Panc1 (cell line): Measurements from ENCODE around the gene COL26A1. TPM values are rescaled to one million over a fixed set of nuclear protein-coding genes. Genes with fewer than 3 reads are reported as not detected.

Experiments
- ATAC-seq: fragments of 200-7000 bp; cut with Tn5 transposase; 2 replicates; pipeline ENCODE4 v1.9.1; 2020; ENCODE audit warnings: mild to moderate bottlenecking, moderate library complexity
- BruUV-seq: library from RNA; stranded (reverse); fragments of 400-500 nt; replicated peaks from 2 replicates; lab custom pipeline; 2021; lab: Mats Ljungman, UMichigan
- CTCF ChIA-PET: fragments of 300-600 bp; sonication (Branson Sonifier 250); formaldehyde crosslinking; loops from one replicate; lab custom pipeline; 2022; ENCODE audit warnings: antibody characterized with exemption; lab: Charles Lee
- POLR2A ChIA-PET: fragments of 300-600 bp; sonication (Branson Sonifier 250); formaldehyde crosslinking; loops from one replicate; lab custom pipeline; 2022; ENCODE audit warnings: antibody characterized with exemption; lab: Charles Lee
- DNase-seq: peaks from one replicate; pipeline ENCODE4 v3.0.0-alpha.2; 2010; ENCODE audit warnings: low read depth, low spot score
- H3K27ac ChIP-seq: 2 replicates; pipeline ENCODE4 v1.5.1; 2011; ENCODE audit warnings: mild to moderate bottlenecking, low read length, inconsistent platforms
- H3K27me3 ChIP-seq: fragments of 200-500 bp; sonication (Bioruptor generic); 2 replicates; pipeline ENCODE4 v1.6.0; 2014; ENCODE audit warnings: low read length, inconsistent platforms; ENCODE audit not compliant: control insufficient read depth, insufficient read depth
- H3K36me3 ChIP-seq: fragments of 200-500 bp; sonication (Bioruptor generic); 2 replicates; pipeline ENCODE4 v1.5.1; 2014; ENCODE audit warnings: inconsistent platforms, mild to moderate bottlenecking, low read length, moderate library complexity; ENCODE audit not compliant: control insufficient read depth, insufficient read depth
- H3K4me1 ChIP-seq: 2 replicates; pipeline ENCODE4 v1.5.1; 2011; ENCODE audit warnings: inconsistent platforms, mild to moderate bottlenecking, low read length, moderate library complexity; ENCODE audit not compliant: control insufficient read depth, insufficient read depth
- H3K4me3 ChIP-seq, 2 experiments: 2 replicates each; pipeline ENCODE4 v1.5.1; 2011 to 2012; ENCODE audit warnings: low read depth in 2 of 2, low read length in 2 of 2, mild to moderate bottlenecking in 2 of 2, inconsistent platforms in 1 of 2, moderate library complexity in 1 of 2
- H3K9me3 ChIP-seq: fragments of 200-500 bp; sonication (Bioruptor generic); 2 replicates; pipeline ENCODE4 v1.5.1; 2014; ENCODE audit warnings: low read depth, mild to moderate bottlenecking, inconsistent platforms, low read length, moderate library complexity; ENCODE audit not compliant: control insufficient read depth, insufficient read depth
- POLR2AphosphoS5 ChIP-seq: IDR thresholded peaks from 2 replicates; pipeline ENCODE4 v1.6.1; 2012; ENCODE audit warnings: mild to moderate bottlenecking, low read depth, low read length, moderate library complexity
- SIN3A ChIP-seq: IDR thresholded peaks from 2 replicates; pipeline ENCODE4 v1.6.1; 2012; ENCODE audit warnings: low read depth, mild to moderate bottlenecking, low read length, moderate library complexity, borderline replicate concordance; ENCODE audit not compliant: insufficient read depth
- TCF7L2 ChIP-seq: IDR thresholded peaks from 2 replicates; pipeline ENCODE4 v1.6.1; 2011; ENCODE audit warnings: mild to moderate bottlenecking, low read depth, low read length, inconsistent platforms
- in situ Hi-C: cut with HindIII; loops from 2 replicates; pipeline ENCODE4 v1.10.0; 2016; ENCODE audit warnings: low sequenced_read_pairs, low pct_unique_long_range_greater_than_20kb
- intact Hi-C: fragments of 100-400 bp; cut with micrococcal nuclease; formaldehyde crosslinking; loops from one replicate; pipeline ENCODE4 v1.10.0; 2022; ENCODE audit not compliant: unreplicated experiment
- total RNA-seq: library from RNA; stranded (reverse); gene quantifications from one replicate; pipeline ENCODE4 v1.2.1, GENCODE V29; 2021; ENCODE audit not compliant: unreplicated experiment
- TF ChIP-seq, protein P1 (sequence below): fragments of 450-650 bp; IDR thresholded peaks from 2 replicates; pipeline ENCODE4 v1.5.1; 2017; ENCODE audit warnings: mild to moderate bottlenecking
- TF ChIP-seq, protein P2 (sequence below), 2 experiments: IDR thresholded peaks; 2 replicates each; pipeline ENCODE4 v1.6.1; 2011 to 2012; ENCODE audit warnings: low read depth in 2 of 2, control low read depth in 1 of 2, low read length in 1 of 2, mild to moderate bottlenecking in 1 of 2, moderate library complexity in 1 of 2; ENCODE audit not compliant: insufficient read depth in 1 of 2

The COL26A1 gene
- total RNA-seq, 1 experiment from 2014 or later: 25.8 TPM

DNA sequence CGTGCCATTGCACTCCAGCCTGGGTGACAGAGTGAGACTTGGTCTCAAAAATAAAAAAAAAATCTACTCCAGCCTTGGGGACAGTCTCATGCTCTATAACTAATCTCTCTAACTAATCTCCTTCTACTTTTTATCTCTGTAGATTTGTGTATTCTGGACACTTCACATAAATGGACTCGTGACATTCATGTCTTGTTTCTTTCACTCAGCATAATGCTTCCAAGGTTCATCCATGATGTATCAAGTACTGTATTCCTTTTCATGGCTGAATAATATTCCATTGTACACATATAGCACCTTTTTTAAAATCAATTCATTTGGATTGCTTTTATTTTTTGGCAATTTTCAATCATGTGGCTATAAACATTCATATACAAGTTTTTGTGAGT, 9.8 kb upstream of the COL26A1 start:
- BruUV-seq: TSS peak; percentile 63
- no peaks in the 10 kb centered on the region for H3K27me3 ChIP-seq
- no peak for DNase-seq
- ChIA-PET POLR2A (no interaction called here), CTCF (no interaction called here)
- ATAC-seq: no peak
- in situ Hi-C loops: no loop called here
- intact Hi-C loops: no loop called here
- H3K9me3 ChIP-seq: no peaks in the 10 kb centered on the region
- TF ChIP-seq POLR2AphosphoS5 (no peak), SIN3A (no peak), TCF7L2 (no peak)
- TF ChIP-seq, protein P1, sequence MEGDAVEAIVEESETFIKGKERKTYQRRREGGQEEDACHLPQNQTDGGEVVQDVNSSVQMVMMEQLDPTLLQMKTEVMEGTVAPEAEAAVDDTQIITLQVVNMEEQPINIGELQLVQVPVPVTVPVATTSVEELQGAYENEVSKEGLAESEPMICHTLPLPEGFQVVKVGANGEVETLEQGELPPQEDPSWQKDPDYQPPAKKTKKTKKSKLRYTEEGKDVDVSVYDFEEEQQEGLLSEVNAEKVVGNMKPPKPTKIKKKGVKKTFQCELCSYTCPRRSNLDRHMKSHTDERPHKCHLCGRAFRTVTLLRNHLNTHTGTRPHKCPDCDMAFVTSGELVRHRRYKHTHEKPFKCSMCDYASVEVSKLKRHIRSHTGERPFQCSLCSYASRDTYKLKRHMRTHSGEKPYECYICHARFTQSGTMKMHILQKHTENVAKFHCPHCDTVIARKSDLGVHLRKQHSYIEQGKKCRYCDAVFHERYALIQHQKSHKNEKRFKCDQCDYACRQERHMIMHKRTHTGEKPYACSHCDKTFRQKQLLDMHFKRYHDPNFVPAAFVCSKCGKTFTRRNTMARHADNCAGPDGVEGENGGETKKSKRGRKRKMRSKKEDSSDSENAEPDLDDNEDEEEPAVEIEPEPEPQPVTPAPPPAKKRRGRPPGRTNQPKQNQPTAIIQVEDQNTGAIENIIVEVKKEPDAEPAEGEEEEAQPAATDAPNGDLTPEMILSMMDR: no peak
- TF ChIP-seq, protein P2, sequence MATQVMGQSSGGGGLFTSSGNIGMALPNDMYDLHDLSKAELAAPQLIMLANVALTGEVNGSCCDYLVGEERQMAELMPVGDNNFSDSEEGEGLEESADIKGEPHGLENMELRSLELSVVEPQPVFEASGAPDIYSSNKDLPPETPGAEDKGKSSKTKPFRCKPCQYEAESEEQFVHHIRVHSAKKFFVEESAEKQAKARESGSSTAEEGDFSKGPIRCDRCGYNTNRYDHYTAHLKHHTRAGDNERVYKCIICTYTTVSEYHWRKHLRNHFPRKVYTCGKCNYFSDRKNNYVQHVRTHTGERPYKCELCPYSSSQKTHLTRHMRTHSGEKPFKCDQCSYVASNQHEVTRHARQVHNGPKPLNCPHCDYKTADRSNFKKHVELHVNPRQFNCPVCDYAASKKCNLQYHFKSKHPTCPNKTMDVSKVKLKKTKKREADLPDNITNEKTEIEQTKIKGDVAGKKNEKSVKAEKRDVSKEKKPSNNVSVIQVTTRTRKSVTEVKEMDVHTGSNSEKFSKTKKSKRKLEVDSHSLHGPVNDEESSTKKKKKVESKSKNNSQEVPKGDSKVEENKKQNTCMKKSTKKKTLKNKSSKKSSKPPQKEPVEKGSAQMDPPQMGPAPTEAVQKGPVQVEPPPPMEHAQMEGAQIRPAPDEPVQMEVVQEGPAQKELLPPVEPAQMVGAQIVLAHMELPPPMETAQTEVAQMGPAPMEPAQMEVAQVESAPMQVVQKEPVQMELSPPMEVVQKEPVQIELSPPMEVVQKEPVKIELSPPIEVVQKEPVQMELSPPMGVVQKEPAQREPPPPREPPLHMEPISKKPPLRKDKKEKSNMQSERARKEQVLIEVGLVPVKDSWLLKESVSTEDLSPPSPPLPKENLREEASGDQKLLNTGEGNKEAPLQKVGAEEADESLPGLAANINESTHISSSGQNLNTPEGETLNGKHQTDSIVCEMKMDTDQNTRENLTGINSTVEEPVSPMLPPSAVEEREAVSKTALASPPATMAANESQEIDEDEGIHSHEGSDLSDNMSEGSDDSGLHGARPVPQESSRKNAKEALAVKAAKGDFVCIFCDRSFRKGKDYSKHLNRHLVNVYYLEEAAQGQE (IDR thresholded peaks at IDR 0.05; ENCODE audit: insufficient read depth in 1 of 2, low read depth in 2 of 2, low read length in 1 of 2): no peak
- no peak overlapping the region for H3K4me3 ChIP-seq
- H3K4me1 ChIP-seq: peaks cover 6% of the 10 kb centered on the region
- no peak overlapping the region for H3K27ac ChIP-seq
- no peaks in the 10 kb centered on the region for H3K36me3 ChIP-seq

DNA sequence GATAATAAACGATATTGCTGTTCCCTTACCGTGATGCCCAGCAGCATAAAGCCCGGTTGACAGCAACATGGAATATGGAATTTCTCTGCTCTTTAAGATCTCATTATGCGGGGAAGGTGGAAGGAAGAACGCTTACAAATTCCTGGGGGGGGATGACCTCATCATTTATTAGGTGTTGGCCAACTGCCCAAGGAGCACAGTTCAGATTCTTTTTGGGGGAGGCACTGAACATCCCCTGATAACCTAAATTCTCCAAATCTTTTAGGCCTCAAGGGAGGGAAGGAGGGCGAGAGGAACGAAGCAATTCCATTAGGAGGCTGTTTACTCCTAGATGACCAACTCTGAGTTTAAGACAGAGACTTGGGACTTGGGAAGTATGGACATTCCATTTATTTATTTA, 5.2 kb upstream of the COL26A1 start:
- Histone ChIP-seq H3K4me3 (no peak overlapping the region), H3K36me3 (no peaks in the 10 kb centered on the region), H3K9me3 (no peaks in the 10 kb centered on the region), H3K27ac (no peak overlapping the region), H3K4me1 (peaks cover 1% of the 10 kb centered on the region; the same call in 1 of the 2 replicates), H3K27me3 (no peaks in the 10 kb centered on the region)
- in situ Hi-C loops: no loop called here
- ATAC-seq (no peak), DNase-seq (no peak)
- TSS peak; percentile 73 for BruUV-seq
- CTCF ChIA-PET: interaction anchor here (0.6 kb wide), 1 partner anchor 219 kb away, joined by 3 read pairs; no protein-coding TSS in a partner anchor
- POLR2A ChIA-PET: no interaction called here
- TF ChIP-seq TCF7L2 (no peak), SIN3A (no peak), POLR2AphosphoS5 (no peak)
- TF ChIP-seq, protein P1: no peak
- TF ChIP-seq, protein P2 (IDR thresholded peaks at IDR 0.05; ENCODE audit: insufficient read depth in 1 of 2, low read depth in 2 of 2, low read length in 1 of 2): no peak
- intact Hi-C loops: no loop called here
